Calu3 (cell line): Measurements from ENCODE around the gene OTC. TPM values are rescaled to one million over a fixed set of nuclear protein-coding genes. Genes with fewer than 3 reads are reported as not detected.

Experiments used
- BruUV-seq: library from RNA; stranded (reverse); fragments of 400-500 nt; replicated peaks from 2 replicates; lab custom pipeline; 2021; lab: Mats Ljungman, UMichigan
- CTCF ChIA-PET: fragments of 300-600 bp; sonication (Branson Sonifier 250); formaldehyde crosslinking; loops from one replicate; lab custom pipeline; 2022; ENCODE audit warnings: antibody characterized with exemption; lab: Charles Lee
- DNase-seq: peaks from one replicate; pipeline ENCODE4 v3.0.0; 2022
- H3K27ac Mint-ChIP-seq: one replicate; pipeline ENCODE4 v1.8.0; 2022; ENCODE audit warnings: mixed read lengths; ENCODE audit not compliant: unreplicated experiment
- H3K27me3 Mint-ChIP-seq: one replicate; pipeline ENCODE4 v1.8.0; 2022; ENCODE audit warnings: mixed read lengths; ENCODE audit not compliant: unreplicated experiment
- H3K36me3 Mint-ChIP-seq: one replicate; pipeline ENCODE4 v1.8.0; 2022; ENCODE audit warnings: mild to moderate bottlenecking, moderate library complexity, mixed read lengths; ENCODE audit not compliant: insufficient read depth, unreplicated experiment
- H3K4me1 Mint-ChIP-seq: one replicate; pipeline ENCODE4 v1.8.0; 2022; ENCODE audit warnings: mild to moderate bottlenecking, low read depth, mixed read lengths; ENCODE audit not compliant: unreplicated experiment
- H3K4me3 Mint-ChIP-seq: one replicate; pipeline ENCODE4 v1.8.0; 2022; ENCODE audit warnings: mild to moderate bottlenecking, low read depth, moderate library complexity, mixed read lengths; ENCODE audit not compliant: unreplicated experiment
- H3K9me3 Mint-ChIP-seq: one replicate; pipeline ENCODE4 v1.8.0; 2022; ENCODE audit warnings: low read depth, mixed read lengths; ENCODE audit not compliant: unreplicated experiment
- intact Hi-C: fragments of 100-400 bp; cut with micrococcal nuclease; formaldehyde crosslinking; loops from one replicate; pipeline ENCODE4 v1.10.0; 2022; ENCODE audit not compliant: unreplicated experiment
- total RNA-seq: library from RNA; stranded (reverse); gene quantifications from 2 replicates; pipeline ENCODE4 v1.2.3, GENCODE V29; 2022
- TF ChIP-seq, protein P1 (sequence below): fragments of 200-600 bp; IDR thresholded peaks from one replicate; pipeline ENCODE4 v1.8.0; 2022; ENCODE audit warnings: antibody characterized with exemption; ENCODE audit not compliant: unreplicated experiment

OTC gene
- total RNA-seq, 1 experiment from 2014 or later, result not detected

DNA sequence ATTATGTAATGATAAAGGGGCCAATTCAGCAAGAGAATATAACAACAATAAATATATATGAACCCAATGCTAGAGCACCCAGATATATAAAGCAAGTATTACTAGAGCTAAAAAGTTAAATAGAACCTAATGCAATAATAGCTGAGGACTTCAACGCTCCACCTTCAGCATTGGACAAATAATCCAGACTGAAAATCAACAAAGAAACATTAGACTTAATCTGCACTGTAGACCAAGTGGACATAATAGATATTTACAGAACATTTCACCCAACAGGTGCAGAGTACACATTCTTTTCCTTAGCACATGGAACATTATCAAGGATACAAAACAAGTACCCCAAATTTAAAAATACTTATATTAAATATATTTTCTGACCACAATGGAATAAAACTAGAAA, 24.3 kb downstream of the OTC start:
- no TSS peak for BruUV-seq
- Mint-ChIP-seq H3K4me1 (no peaks in the 10 kb centered on the region), H3K4me3 (no peak overlapping the region), H3K27ac (no peak overlapping the region), H3K36me3 (no peaks in the 10 kb centered on the region), H3K9me3 (no peaks in the 10 kb centered on the region), H3K27me3 (peaks cover 8% of the 10 kb centered on the region)
- intact Hi-C loops, result loop anchor here (1.0 kb wide), 1 partner anchor 278 kb away; no protein-coding TSS in a partner anchor
- DNase-seq, result no peak
- TF ChIP-seq, protein P1, sequence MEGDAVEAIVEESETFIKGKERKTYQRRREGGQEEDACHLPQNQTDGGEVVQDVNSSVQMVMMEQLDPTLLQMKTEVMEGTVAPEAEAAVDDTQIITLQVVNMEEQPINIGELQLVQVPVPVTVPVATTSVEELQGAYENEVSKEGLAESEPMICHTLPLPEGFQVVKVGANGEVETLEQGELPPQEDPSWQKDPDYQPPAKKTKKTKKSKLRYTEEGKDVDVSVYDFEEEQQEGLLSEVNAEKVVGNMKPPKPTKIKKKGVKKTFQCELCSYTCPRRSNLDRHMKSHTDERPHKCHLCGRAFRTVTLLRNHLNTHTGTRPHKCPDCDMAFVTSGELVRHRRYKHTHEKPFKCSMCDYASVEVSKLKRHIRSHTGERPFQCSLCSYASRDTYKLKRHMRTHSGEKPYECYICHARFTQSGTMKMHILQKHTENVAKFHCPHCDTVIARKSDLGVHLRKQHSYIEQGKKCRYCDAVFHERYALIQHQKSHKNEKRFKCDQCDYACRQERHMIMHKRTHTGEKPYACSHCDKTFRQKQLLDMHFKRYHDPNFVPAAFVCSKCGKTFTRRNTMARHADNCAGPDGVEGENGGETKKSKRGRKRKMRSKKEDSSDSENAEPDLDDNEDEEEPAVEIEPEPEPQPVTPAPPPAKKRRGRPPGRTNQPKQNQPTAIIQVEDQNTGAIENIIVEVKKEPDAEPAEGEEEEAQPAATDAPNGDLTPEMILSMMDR, result no peak
- CTCF ChIA-PET, result interaction anchor here (0.7 kb wide), 1 partner anchor 29 kb away, joined by 3 read pairs; no protein-coding TSS in a partner anchor

DNA sequence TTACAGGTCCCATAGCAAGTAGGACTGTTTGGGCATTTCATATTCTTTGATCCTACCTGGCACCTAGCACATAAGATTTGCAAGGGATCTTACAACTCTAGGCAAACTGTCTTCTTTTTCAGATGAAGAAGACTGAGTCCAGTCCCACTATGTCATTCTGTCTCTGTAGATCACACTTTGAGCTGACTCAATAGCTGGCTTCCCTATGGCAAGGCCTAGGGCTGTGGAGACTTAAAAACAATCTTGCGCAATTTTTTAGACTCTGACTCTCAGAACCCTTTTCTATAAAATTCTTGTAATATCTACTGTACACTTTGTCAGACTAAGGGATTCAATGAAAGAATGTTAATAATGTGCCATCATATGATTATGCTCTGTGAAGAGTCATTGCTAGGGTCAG, 26.7 kb downstream of the OTC start:
- no peak for DNase-seq
- no peaks in the 10 kb centered on the region for H3K36me3 Mint-ChIP-seq
- TF ChIP-seq, protein P1, result no peak
- peaks cover 8% of the 10 kb centered on the region for H3K27me3 Mint-ChIP-seq
- no peak overlapping the region for H3K27ac Mint-ChIP-seq
- no peaks in the 10 kb centered on the region for H3K9me3 Mint-ChIP-seq
- CTCF ChIA-PET, result no interaction called here
- intact Hi-C loops, result no loop called here
- BruUV-seq, result no TSS peak
- H3K4me1 Mint-ChIP-seq, result no peaks in the 10 kb centered on the region
- H3K4me3 Mint-ChIP-seq, result no peak overlapping the region

GRCh38 chrX:38382663-38383062, 30.3 kb downstream of the OTC start:
- H3K9me3 Mint-ChIP-seq, result no peaks in the 10 kb centered on the region
- H3K27ac Mint-ChIP-seq, result no peak overlapping the region
- intact Hi-C loops, result no loop called here
- H3K27me3 Mint-ChIP-seq, result peaks cover 6% of the 10 kb centered on the region
- H3K4me3 Mint-ChIP-seq, result no peak overlapping the region
- BruUV-seq, result no TSS peak
- TF ChIP-seq, protein P1, result no peak
- H3K36me3 Mint-ChIP-seq, result no peaks in the 10 kb centered on the region
- no peaks in the 10 kb centered on the region for H3K4me1 Mint-ChIP-seq
- DNase-seq, result no peak
- CTCF ChIA-PET, result no interaction called here

DNA sequence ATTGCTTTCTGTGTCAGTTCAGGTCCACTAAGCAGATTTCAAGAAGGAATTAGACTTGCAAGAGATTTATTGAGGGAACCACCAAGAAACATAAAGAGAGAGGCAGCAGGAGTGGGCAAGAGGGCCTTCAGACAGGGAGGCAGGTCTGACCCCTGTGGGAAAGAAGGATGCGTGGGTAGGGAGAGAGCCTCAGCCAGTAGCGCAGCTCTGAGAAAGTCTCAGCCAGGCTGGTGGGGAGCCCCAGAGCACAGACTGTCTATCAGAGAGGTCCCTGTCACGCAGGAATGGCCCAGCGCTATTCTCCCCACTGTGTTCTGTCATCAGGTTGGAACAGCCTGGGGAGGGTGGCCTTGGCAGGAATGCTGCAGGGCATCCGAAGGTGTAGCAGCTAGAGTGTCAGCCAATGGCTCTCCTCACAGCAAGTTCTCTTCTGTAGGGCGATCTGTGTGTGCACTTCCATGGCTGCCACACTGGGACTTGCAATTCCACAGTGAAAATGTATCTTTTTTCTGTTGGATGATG, 48.0 kb downstream of the OTC start:
- CTCF ChIA-PET, result no interaction called here

More for the DNA sequence above, 48.0 kb downstream of the OTC start:
- intact Hi-C loops, result no loop called here
- no peaks in the 10 kb centered on the region for H3K9me3 Mint-ChIP-seq
- H3K36me3 Mint-ChIP-seq, result no peaks in the 10 kb centered on the region
- no peaks in the 10 kb centered on the region for H3K4me1 Mint-ChIP-seq
- no TSS peak for BruUV-seq
- TF ChIP-seq, protein P1, result no peak
- H3K27me3 Mint-ChIP-seq, result peaks cover 8% of the 10 kb centered on the region
- H3K4me3 Mint-ChIP-seq, result no peak overlapping the region
- no peak for DNase-seq
- no peak overlapping the region for H3K27ac Mint-ChIP-seq
